ENCODE data around the gene MGLL.
A peak's percentile ranks its signal among the peaks of the same experiment; 100 is the strongest.

The MGLL gene

GRCh38 chr3:127820826-127821313 lies 1.4 kb downstream of the MGLL start:
- peak; percentile 62 for DNase-seq (ENCODE audit: low read depth)
- H3K4me3 ChIP-seq (ENCODE audit: low read length), result peak overlapping the region; percentile 34
- TF ChIP-seq CTCF (conservative IDR thresholded peaks at IDR 0.05; ENCODE audit: low read length), result no peak

GRCh38 chr3:127820221-127820825 lies 2.0 kb downstream of the MGLL start:
- peak; percentile 64 for DNase-seq (ENCODE audit: low read depth)
- H3K4me3 ChIP-seq (ENCODE audit: low read length), result peak overlapping the region; percentile 33
- peak; percentile 38 for TF ChIP-seq CTCF (conservative IDR thresholded peaks at IDR 0.05; ENCODE audit: low read length)

- TF ChIP-seq CTCF (conservative IDR thresholded peaks at IDR 0.05; ENCODE audit: low read length), result no peak
- no peak for DNase-seq (ENCODE audit: low read depth)
- peak overlapping the region; percentile 33 for H3K4me3 ChIP-seq (ENCODE audit: low read length)
Observed at GRCh38 chr3:127819656-127820055, 2.7 kb downstream of the MGLL start.

- no peak for DNase-seq (ENCODE audit: low read depth)
- no peak for TF ChIP-seq CTCF (conservative IDR thresholded peaks at IDR 0.05; ENCODE audit: low read length)
- H3K4me3 ChIP-seq (ENCODE audit: low read length), result no peak overlapping the region
Observed at GRCh38 chr3:127819086-127819485, 3.2 kb downstream of the MGLL start.

GRCh38 chr3:127817406-127817841 lies 4.9 kb downstream of the MGLL start:
- no peak overlapping the region for H3K4me3 ChIP-seq (ENCODE audit: low read length)
- no peak for TF ChIP-seq CTCF (conservative IDR thresholded peaks at IDR 0.05; ENCODE audit: low read length)
- peak; percentile 83 for DNase-seq (ENCODE audit: low read depth)

- no peak overlapping the region for H3K4me3 ChIP-seq (ENCODE audit: low read length)
- no peak for DNase-seq (ENCODE audit: low read depth)
- TF ChIP-seq CTCF (conservative IDR thresholded peaks at IDR 0.05; ENCODE audit: low read length), result no peak
Observed at GRCh38 chr3:127816783-127817405, 5.4 kb downstream of the MGLL start.
